KBM-7 (cell line): ENCODE results near the gene TAF10.

Source experiments
- DNase-seq: peaks from one replicate; pipeline ENCODE4 v3.0.0-alpha.2; 2015
- in situ Hi-C: fragments of 300-500 bp; cut with MboI; formaldehyde crosslinking; loops from 2 replicates; pipeline ENCODE4 v1.14.3; 2020; ENCODE audit warnings: low sequenced_read_pairs, low pct_unique_long_range_greater_than_20kb, mixed read lengths

Gene TAF10

GRCh38 chr11:6598555-6598954 is 13.5 kb downstream of the TAF10 start:
- in situ Hi-C loops: no loop called here
- no peak for DNase-seq

DNA sequence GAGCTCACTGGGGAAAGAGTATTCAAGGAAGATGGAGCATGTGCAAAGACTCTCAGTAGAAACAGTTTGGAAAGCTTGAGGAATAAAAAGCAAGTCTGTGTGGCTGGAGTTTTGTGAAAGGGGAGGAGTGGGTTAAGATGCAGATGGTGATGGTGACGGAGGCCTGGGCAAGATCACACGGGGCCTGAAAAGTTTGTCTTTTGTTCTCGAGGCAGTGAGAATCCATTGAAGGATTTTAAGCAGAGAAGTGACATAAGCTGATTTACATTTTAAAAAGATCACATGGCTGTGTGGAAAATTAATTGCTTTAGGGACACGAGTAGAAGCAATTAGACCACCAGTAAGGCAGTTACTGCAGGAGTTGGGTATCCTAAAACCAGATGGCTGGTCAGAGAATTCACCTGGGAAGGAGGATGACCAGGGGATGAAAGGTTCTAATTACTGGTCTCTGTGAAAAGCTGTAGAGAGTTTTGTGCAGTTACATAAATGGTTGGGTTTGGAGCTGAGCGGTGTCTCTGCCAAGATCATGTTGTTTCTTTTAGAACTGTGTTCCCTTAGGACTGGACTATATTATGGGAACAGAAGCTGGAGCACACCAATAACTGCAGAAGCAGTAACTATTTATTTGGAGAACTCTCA is 15.7 kb downstream of the TAF10 start:
- in situ Hi-C loops: no loop called here
- DNase-seq: no peak

- in situ Hi-C loops: no loop called here
- DNase-seq: no peak
Measured at GRCh38 chr11:6594142-6594768, 17.8 kb downstream of the TAF10 start.

DNA sequence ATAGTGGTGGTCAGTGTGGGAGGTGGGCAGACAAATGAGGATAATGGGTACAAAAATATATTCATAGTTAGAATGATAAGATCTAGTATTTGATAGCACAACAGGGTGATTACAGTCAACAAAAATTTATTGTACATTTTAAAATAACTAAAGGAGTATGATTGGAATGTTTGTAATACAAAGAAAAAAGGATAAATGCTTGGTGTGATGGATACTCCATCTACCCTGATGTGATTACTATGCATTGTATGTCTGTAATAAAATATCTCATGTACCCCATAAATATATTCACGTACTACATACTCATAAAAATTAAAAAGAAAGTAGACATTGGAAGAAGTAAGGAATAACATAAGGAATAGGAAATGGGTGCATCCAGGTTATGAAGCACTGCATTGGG is 24.0 kb downstream of the TAF10 start:
- in situ Hi-C loops: no loop called here
- DNase-seq: no peak

DNA sequence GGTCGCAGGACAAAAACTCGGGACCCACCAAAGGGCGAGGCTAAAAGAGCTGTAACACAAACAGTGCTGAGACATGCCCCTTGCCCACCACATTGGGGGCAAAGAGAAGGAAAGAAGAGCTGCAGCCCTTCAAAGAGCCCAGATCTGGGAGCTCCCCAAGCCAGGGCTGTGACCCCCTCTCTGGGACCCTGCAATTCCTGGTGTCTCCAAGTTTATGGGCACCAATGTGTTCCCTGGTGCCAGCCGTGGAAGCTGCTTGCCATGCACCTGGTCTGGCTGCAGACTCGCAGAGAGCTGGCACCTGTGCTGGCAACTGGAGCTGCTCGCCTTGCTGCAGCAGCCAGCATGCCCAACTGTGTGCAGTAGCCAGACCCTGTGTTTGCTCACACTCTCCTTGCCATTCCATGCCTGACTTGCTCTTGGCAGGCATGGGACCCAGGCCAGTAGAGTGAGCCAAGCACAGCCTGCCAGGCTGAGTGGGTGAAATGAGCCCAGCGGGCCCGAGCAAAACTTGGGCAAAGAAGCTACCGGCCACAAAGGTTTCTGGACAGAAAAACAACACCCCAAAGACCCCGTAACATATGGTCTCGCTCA is 24.6 kb downstream of the TAF10 start:
- no peak for DNase-seq
- in situ Hi-C loops: no loop called here

DNA sequence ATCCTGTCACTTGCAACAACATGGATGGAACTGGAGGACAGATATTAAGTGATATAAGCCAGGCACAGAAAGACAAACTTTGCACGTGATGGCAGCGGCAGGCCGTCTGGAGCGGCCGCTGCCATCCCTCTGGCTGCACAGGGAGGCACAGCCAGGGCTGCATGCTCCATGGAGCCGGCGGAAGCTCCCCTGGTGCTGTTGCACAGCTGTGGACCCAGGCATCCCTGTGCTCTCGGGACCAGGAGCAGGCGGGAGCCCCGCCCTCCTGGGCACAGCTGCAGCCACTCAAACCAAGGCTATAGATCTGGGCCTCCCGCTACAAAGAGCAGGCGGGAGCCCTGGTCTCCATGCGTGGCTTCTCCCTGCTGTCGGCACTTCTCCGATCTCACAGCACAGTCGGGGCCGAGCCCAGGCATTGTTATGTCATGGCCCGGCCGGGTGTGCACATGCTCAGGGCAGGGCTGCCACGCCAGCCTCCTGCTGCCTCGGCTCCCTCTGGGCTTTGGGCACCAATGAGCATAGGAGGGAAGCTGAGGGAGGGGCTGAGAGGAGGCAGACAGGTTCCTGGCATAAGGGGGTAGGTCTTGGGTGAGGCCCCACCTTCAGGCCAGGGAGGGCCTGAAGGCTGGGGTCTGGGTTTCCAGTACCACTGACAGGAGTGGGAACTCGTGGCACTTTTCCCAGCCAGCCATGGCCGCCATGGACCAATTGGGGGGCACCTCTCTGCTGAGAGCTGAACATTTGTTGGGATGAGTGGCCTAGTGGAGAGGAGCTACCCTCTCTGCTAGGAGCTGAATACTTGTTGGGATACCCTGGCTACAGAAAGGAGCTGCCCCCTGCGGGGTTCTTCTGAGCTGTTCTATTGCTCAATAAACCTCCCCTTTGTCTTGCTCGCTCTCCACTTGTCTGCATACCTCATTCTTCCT is 25.3 kb downstream of the TAF10 start:
- in situ Hi-C loops: no loop called here

GRCh38 chr11:6584528-6584927 is 27.5 kb downstream of the TAF10 start:
- in situ Hi-C loops: no loop called here

More for the DNA sequence above, 25.3 kb downstream of the TAF10 start:
- DNase-seq: no peak

GRCh38 chr11:6583584-6583983 is 28.4 kb downstream of the TAF10 start:
- no peak for DNase-seq
- in situ Hi-C loops: no loop called here

More at GRCh38 chr11:6584528-6584927, 27.5 kb downstream of the TAF10 start:
- DNase-seq: no peak

DNA sequence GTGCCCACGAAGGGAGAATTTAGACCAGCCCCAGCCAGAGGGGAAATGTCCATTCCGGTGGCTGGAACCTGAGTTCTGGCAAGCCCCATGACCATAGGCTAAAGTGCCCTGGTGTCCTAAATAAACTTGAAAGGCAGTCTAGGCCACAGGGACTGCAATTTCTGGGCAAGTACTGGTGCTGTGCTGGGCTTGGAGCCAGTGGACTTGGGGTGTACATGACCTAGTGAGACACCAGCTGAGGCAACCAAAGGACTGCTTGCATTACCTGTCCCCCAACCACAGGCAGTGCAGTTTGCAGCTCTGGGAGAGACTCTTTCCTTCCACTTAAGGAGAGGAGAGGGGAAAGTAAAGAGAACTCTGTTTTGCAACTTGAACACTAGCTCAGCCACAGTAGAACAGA is 32.3 kb downstream of the TAF10 start:
- no peak for DNase-seq
- in situ Hi-C loops: no loop called here

GRCh38 chr11:6578134-6578533 is 33.9 kb downstream of the TAF10 start:
- in situ Hi-C loops: no loop called here
- no peak for DNase-seq

GRCh38 chr11:6576471-6577373 is 35.3 kb downstream of the TAF10 start:
- peak; percentile 6 for DNase-seq
- in situ Hi-C loops: no loop called here

- no peak for DNase-seq
- in situ Hi-C loops: no loop called here
Measured at GRCh38 chr11:6574816-6575715, 37.0 kb downstream of the TAF10 start.

GRCh38 chr11:6572215-6572614 is 39.8 kb downstream of the TAF10 start:
- in situ Hi-C loops: no loop called here

DNA sequence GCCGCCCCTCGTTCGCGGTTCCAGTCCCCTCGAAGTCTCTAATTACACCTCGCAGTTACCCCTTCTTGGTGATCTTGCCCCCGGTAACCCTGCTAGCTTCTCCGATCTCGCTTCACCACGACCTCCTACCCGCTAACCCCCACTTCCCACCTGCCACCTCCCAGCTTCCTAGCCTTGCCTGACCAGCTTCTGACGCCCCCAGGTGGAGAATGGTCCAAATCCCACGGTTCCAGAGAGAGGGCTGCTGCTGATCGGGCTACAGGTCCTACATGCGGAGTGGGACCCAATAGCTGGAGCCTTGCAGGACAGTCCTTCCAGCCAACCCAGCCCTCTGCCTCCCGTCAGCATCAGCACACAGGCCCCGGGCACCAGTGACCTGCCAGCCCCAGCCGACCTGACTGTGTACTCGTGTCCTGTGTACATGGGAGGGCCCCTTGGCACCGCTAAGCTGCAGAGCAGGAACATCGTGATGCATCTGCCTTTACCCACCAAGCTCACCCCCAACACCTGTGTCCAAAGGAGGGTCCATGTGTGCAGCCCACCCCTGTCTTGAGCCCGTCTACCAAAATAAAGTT is 40.5 kb downstream of the TAF10 start:
- DNase-seq: no peak
- in situ Hi-C loops: no loop called here

More at GRCh38 chr11:6572215-6572614, 39.8 kb downstream of the TAF10 start:
- DNase-seq: no peak

- no peak for DNase-seq
- in situ Hi-C loops: no loop called here
Measured at GRCh38 chr11:6570691-6571427, 41.2 kb downstream of the TAF10 start.

GRCh38 chr11:6569706-6570105 is 42.3 kb downstream of the TAF10 start:
- DNase-seq: no peak
- in situ Hi-C loops: no loop called here
